K562 (cell line): ENCODE data around the gene TGFBR2.

Experiments used
- EP300 ChIP-seq: IDR thresholded peaks from 2 replicates; pipeline ENCODE4 v1.6.1; 2012; ENCODE audit warnings: low read length, improper control_type of control experiment
- ETV1 ChIP-seq: fragments of 450-650 bp; conservative IDR thresholded peaks from 2 replicates; pipeline ENCODE4 v1.6.1; 2016; ENCODE audit warnings: missing genetic modification characterization, control low read depth, low read depth, missing compliant biosample characterization
- POLR2AphosphoS2 ChIP-seq: IDR thresholded peaks from 2 replicates; pipeline ENCODE4 v1.6.1; 2012; ENCODE audit warnings: low read length, improper control_type of control experiment
- ZFP36 ChIP-seq: fragments of 150-350 bp; IDR thresholded peaks from 2 replicates; pipeline ENCODE4 v1.6.1; 2018; ENCODE audit warnings: low read length, low read depth; ENCODE audit not compliant: partially characterized antibody

DNA sequence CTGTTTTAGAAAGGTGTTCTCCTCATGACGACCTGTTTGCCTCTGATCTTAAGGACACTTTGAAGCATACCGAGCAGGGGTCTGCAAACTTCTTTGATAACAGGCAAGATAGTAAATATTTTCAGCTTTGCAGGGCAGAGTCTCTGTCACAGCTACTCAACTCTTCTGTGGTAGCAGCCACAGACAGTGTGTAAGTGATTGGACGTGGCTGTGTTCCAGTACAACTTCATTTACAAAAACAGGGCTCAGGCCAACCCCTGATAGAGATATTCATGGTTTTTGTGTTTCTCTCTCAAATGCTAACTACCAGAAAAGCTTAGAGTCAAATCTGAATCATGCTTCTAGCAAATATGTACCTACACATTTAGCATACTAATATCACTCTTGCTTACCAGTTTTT, 51.5 kb downstream of the TGFBR2 start:
- TF ChIP-seq ZFP36 (no peak), EP300 (no peak), ETV1 (tag) (no peak), POLR2AphosphoS2 (no peak)
